ENCODE measurements around the gene GNB1L. TPM values are rescaled to one million over a fixed set of nuclear protein-coding genes. Genes with fewer than 3 reads are reported as not detected.
A peak's percentile ranks its signal among the peaks of the same experiment; 100 is the strongest.

Gene GNB1L
- total RNA-seq, 1 experiment from 2014 or later: 10.3 TPM

- TF ChIP-seq CTCF (conservative IDR thresholded peaks at IDR 0.05): no peak
- no peak for TF ChIP-seq EZH2 (IDR thresholded peaks at IDR 0.05; ENCODE audit: low read depth)
- no peaks in the 10 kb centered on the region for H3K9me3 ChIP-seq (ENCODE audit: insufficient read depth, low read depth)
- ChIA-PET CTCF (no interaction called here), POLR2A (ENCODE audit: unreplicated experiment) (no interaction called here)
- H3F3A ChIP-seq (ENCODE audit: insufficient read depth, low read depth): no peaks in the 10 kb centered on the region
- BruUV-seq (replicated peaks): no TSS peak
- H3K27me3 ChIP-seq (ENCODE audit: insufficient read depth, low read depth): peaks cover 26% of the 10 kb centered on the region
- no peaks in the 10 kb centered on the region for H3K79me2 ChIP-seq (ENCODE audit: low read depth)
- H3K4me2 ChIP-seq: no peak overlapping the region
- H3K4me1 ChIP-seq (replicated peaks; ENCODE audit: insufficient read depth): no peaks in the 10 kb centered on the region
- no peak overlapping the region for H2AFZ ChIP-seq
- intact Hi-C loops (cut with micrococcal nuclease; ENCODE audit: unreplicated experiment): loop anchor here (10.0 kb wide), 1 partner anchor 124 kb away; no protein-coding TSS in a partner anchor
- no peak for DNase-seq
- no peaks in the 10 kb centered on the region for H4K20me1 ChIP-seq (ENCODE audit: insufficient read depth)
- no peaks in the 10 kb centered on the region for H3K36me3 ChIP-seq (ENCODE audit: low read depth)
- no peak overlapping the region for H3K4me3 ChIP-seq
- no peak overlapping the region for H3K27ac ChIP-seq
- H3K9me2 ChIP-seq (ENCODE audit: insufficient read depth): no peaks in the 10 kb centered on the region
Measured at GRCh38 chr22:19760951-19761724, 93.5 kb downstream of the GNB1L start.

DNA sequence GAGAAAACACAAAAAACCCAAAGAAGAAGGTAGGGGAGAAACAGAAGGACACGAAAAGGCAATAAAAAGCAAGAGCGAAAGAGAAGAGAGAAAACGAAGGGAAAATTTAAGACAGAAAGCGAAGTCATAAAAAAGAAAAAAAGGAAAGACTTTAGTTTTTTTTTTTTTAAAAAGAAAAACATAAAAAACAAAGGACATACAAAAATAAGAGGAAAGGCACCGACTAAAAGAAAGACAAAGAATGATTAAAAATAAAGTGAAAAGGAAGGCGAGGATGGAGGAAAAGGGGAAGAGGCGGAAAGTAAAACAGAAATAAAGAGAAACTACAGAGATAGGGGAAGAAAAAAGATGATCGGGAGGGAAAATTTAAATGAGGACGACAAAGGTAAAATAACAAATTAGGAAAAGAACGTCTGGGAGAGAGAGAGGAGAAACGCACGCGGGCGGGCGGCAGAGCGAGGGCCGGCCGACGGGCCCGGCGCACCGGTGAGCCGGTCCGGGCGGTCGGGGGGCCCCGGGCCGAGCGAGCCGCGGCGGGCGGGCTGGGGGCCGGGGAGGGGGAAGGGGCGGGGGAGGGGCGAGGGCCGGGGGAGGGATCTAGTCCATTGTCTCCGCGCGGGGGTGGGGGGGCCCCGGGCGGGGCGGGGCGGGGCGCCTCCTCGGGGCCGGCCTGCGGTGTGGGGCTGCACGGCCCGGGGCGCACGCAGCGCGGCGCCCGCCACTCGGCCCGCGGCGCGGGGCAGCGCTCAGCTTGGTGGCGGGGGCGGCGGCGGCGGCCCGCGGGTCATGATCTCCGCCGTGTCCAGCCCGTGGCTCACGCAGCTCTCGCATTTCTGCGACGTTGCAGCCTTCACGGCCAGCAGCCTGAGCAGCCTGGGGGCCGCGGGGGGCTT lies 94.4 kb downstream of the GNB1L start, which contains the start of gene TBX1:
Gene TBX1 (plus strand): TSS at position 721 of the 893 bp plus-strand sequence. CDS start 66 bp downstream, at position 787.
- TF ChIP-seq EZH2 (IDR thresholded peaks at IDR 0.05; ENCODE audit: low read depth): peak; percentile 88; the same call in 1 of the 2 replicates
- no peak for TF ChIP-seq CTCF (conservative IDR thresholded peaks at IDR 0.05)
- ChIA-PET POLR2A (ENCODE audit: unreplicated experiment) (no interaction called here), CTCF (no interaction called here)
- Histone ChIP-seq H3K4me2 (no peak within 1 kb of the TSS; the same call in 1 of the 2 replicates), H2AFZ (no peak within 1 kb of the TSS), H3K27me3 (ENCODE audit: insufficient read depth, low read depth) (peaks cover 22% of the 10 kb centered on the region), H3F3A (ENCODE audit: insufficient read depth, low read depth) (no peaks in the 10 kb centered on the region), H3K4me1 (replicated peaks; ENCODE audit: insufficient read depth) (no peaks in the 10 kb centered on the region), H3K79me2 (ENCODE audit: low read depth) (no peaks in the 10 kb centered on the region), H3K36me3 (ENCODE audit: low read depth) (no peaks in the 10 kb centered on the region), H3K4me3 (no peak within 1 kb of the TSS), H3K9me3 (ENCODE audit: insufficient read depth, low read depth) (no peaks in the 10 kb centered on the region), H4K20me1 (ENCODE audit: insufficient read depth) (no peaks in the 10 kb centered on the region), H3K27ac (no peak within 1 kb of the TSS), H3K9me2 (ENCODE audit: insufficient read depth) (no peaks in the 10 kb centered on the region)
- intact Hi-C loops (cut with micrococcal nuclease; ENCODE audit: unreplicated experiment): loop anchor here (10.0 kb wide), 1 partner anchor 124 kb away; no protein-coding TSS in a partner anchor
- BruUV-seq (replicated peaks): no TSS peak
- DNase-seq: no peak

DNA sequence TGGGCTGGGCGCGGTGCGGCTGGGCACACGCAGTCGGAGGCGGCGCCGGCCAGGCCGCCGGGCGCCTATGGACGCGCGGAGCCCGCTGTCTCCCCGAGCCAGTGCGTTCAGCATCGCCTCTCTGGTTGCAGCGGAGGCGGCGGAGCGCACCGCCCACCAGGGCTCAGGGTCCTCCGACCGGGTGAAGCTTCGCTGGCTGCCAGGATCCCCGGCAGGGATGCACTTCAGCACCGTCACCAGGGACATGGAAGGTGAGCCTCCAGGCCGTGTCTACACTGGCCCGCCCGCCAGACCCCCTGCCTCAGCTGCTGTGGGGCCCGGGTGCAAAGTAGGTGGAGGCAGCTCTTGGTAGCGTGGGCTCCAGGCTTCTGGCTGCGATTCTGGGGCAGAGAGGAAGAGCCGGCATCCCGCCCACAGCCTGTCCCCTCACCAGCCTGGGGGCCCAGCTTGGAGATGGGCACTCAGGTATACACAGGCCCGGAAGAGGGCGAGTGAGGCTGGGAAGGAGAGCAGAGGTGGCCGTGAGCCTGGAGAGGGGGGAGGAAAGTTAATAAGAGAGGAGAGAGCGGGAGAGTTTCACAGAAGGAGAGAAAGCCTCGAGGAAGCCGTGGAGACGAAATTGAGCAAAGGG lies 95.1 kb downstream of the GNB1L start:
- Histone ChIP-seq H3K4me1 (replicated peaks; ENCODE audit: insufficient read depth) (no peaks in the 10 kb centered on the region), H2AFZ (no peak overlapping the region), H4K20me1 (ENCODE audit: insufficient read depth) (no peaks in the 10 kb centered on the region), H3K27ac (no peak overlapping the region), H3K9me3 (ENCODE audit: insufficient read depth, low read depth) (no peaks in the 10 kb centered on the region), H3K4me2 (no peak overlapping the region), H3F3A (ENCODE audit: insufficient read depth, low read depth) (no peaks in the 10 kb centered on the region), H3K9me2 (ENCODE audit: insufficient read depth) (no peaks in the 10 kb centered on the region), H3K36me3 (ENCODE audit: low read depth) (no peaks in the 10 kb centered on the region), H3K4me3 (no peak overlapping the region), H3K79me2 (ENCODE audit: low read depth) (no peaks in the 10 kb centered on the region), H3K27me3 (ENCODE audit: insufficient read depth, low read depth) (peaks cover 14% of the 10 kb centered on the region)
- ChIA-PET POLR2A (ENCODE audit: unreplicated experiment) (no interaction called here), CTCF (no interaction called here)
- intact Hi-C loops (cut with micrococcal nuclease; ENCODE audit: unreplicated experiment): loop anchor here (10.0 kb wide), 1 partner anchor 125 kb away; no protein-coding TSS in a partner anchor
- no TSS peak for BruUV-seq (replicated peaks)
- DNase-seq: no peak
- TF ChIP-seq CTCF (conservative IDR thresholded peaks at IDR 0.05): no peak
